B cell (primary cell): ENCODE data around the gene VWA7. TPM values are rescaled to one million over a fixed set of nuclear protein-coding genes. Genes with fewer than 3 reads are reported as not detected.

Source experiments
- ATAC-seq: fragments of 200-7000 bp; cut with Tn5 transposase; one replicate; pipeline ENCODE4 v1.10.0; 2021; ENCODE audit warnings: low read depth, mild to moderate bottlenecking, moderate number of reproducible peaks, moderate library complexity
- CTCF ChIA-PET: fragments of 350-600 bp; sonication (Branson Sonifier 250); formaldehyde crosslinking; loops from one replicate; lab custom pipeline; 2021; ENCODE audit warnings: antibody characterized with exemption, inconsistent platforms; lab: Charles Lee
- POLR2A ChIA-PET: fragments of 350-600 bp; sonication (Branson Sonifier 250); formaldehyde crosslinking; loops from one replicate; lab custom pipeline; 2021; ENCODE audit warnings: antibody characterized with exemption; lab: Charles Lee
- DNase-seq: peaks from one replicate; pipeline ENCODE4 v3.0.0; 2013
- H2AFZ ChIP-seq: 2 replicates; pipeline ENCODE4 v1.6.1; 2012; ENCODE audit warnings: mild to moderate bottlenecking, low read depth, low read length; ENCODE audit not compliant: insufficient read depth, poor library complexity, severe bottlenecking
- H3K27ac ChIP-seq, 2 donors: 1 replicate in 1 of 2; 2 replicates in 1 of 2; pipeline ENCODE4 v1.5.1; 2012 to 2013; ENCODE audit warnings: low read length in 2 of 2, mild to moderate bottlenecking in 2 of 2, moderate library complexity in 1 of 2
- H3K27me3 ChIP-seq, 4 experiments: fragments of 200-600 bp in 1 of 4; sonication (generic) in 1 of 4; replicated peaks in 1 of 4; 1 replicate in 2 of 4; 2 replicates in 2 of 4; pipeline versions ENCODE4 v1.6.1 to v1.7.0; 2013 to 2016; ENCODE audit warnings: low read length in 3 of 4, mild to moderate bottlenecking in 2 of 4, mixed read lengths in 1 of 4, moderate library complexity in 1 of 4; ENCODE audit not compliant: insufficient read depth in 4 of 4, control insufficient read depth in 3 of 4; ENCODE audit errors: control extremely low read depth in 1 of 4
- H3K36me3 ChIP-seq, 2 experiments: replicated peaks in 1 of 2; 1 replicate in 1 of 2; 2 replicates in 1 of 2; pipeline versions ENCODE4 v1.6.1 to v1.7.1; 2013; ENCODE audit warnings: low read length in 1 of 2; ENCODE audit not compliant: insufficient read depth in 2 of 2, control insufficient read depth in 1 of 2; ENCODE audit errors: control extremely low read depth in 1 of 2, extremely low read depth in 1 of 2
- H3K4me1 ChIP-seq, 2 donors: fragments of 200-600 bp in 1 of 2; sonication (generic) in 1 of 2; 1 replicate in 1 of 2; 2 replicates in 1 of 2; pipeline versions ENCODE4 v1.5.1 to v1.6.1; 2013 to 2017; ENCODE audit warnings: low read length in 2 of 2; ENCODE audit not compliant: control insufficient read depth in 2 of 2, insufficient read depth in 2 of 2
- H3K4me2 ChIP-seq: replicated peaks from 2 replicates; pipeline ENCODE3; 2012; ENCODE audit warnings: mild to moderate bottlenecking, low read depth, low read length; ENCODE audit not compliant: poor library complexity, severe bottlenecking
- H3K4me3 ChIP-seq, 5 experiments: fragments of 200-600 bp in 1 of 5; sonication (generic) in 1 of 5; 1 replicate in 3 of 5; 2 replicates in 2 of 5; pipeline versions ENCODE4 v1.5.1 to v1.7.0; 2011 to 2016; ENCODE audit warnings: low read length in 4 of 5, mild to moderate bottlenecking in 4 of 5, low read depth in 2 of 5, control low read depth in 1 of 5, moderate library complexity in 1 of 5; ENCODE audit not compliant: insufficient read depth in 1 of 5; ENCODE audit errors: control extremely low read depth in 1 of 5, extremely low read depth in 1 of 5
- H3K79me2 ChIP-seq: fragments of 200-600 bp; sonication (generic); one replicate; pipeline ENCODE4 v1.6.0; 2016; ENCODE audit warnings: low read length; ENCODE audit not compliant: control insufficient read depth, insufficient read depth
- H3K9ac ChIP-seq: fragments of 200-600 bp; sonication (generic); 2 replicates; pipeline ENCODE4 v1.6.1; 2017; ENCODE audit warnings: mild to moderate bottlenecking, low read length, moderate library complexity
- H3K9me3 ChIP-seq, 3 donors: one replicate each; pipeline versions ENCODE4 v1.6.1 to v1.7.1; 2013; ENCODE audit warnings: low read length in 2 of 3; ENCODE audit not compliant: control insufficient read depth in 2 of 3, insufficient read depth in 1 of 3; ENCODE audit errors: control extremely low read depth in 1 of 3
- H4K20me1 ChIP-seq: 2 replicates; pipeline ENCODE4 v1.6.0; 2012; ENCODE audit warnings: mild to moderate bottlenecking, low read length; ENCODE audit not compliant: insufficient read depth, control insufficient read depth, poor library complexity, severe bottlenecking
- H3K27ac Mint-ChIP-seq: one replicate; pipeline ENCODE4 v1.8.0; 2021; ENCODE audit warnings: mixed read lengths
- H3K27me3 Mint-ChIP-seq: one replicate; pipeline ENCODE4 v1.8.0; 2021; ENCODE audit warnings: mixed read lengths
- H3K4me1 Mint-ChIP-seq: one replicate; pipeline ENCODE4 v1.8.0; 2021; ENCODE audit warnings: mixed read lengths
- H3K4me3 Mint-ChIP-seq: one replicate; pipeline ENCODE4 v1.8.0; 2021; ENCODE audit warnings: mixed read lengths
- H3K9me3 Mint-ChIP-seq: one replicate; pipeline ENCODE4 v1.8.0; 2022; ENCODE audit warnings: mixed read lengths; ENCODE audit not compliant: insufficient read depth
- EZH2 ChIP-seq: IDR thresholded peaks from 2 replicates; pipeline ENCODE4 v1.6.1; 2012; ENCODE audit warnings: borderline replicate concordance, low read depth, mild to moderate bottlenecking, moderate library complexity, low read length; ENCODE audit not compliant: insufficient read depth, poor library complexity, severe bottlenecking
- WGBS: methylation state at CpG from one replicate; pipeline ENCODE4 v1.1.5; 2013; ENCODE audit warnings: missing lambda C conversion rate; ENCODE audit not compliant: insufficient coverage; 5-methylcytosine and 5-hydroxymethylcytosine counted together
- intact Hi-C: fragments of 100-400 bp; cut with micrococcal nuclease; formaldehyde crosslinking; loops from one replicate; pipeline ENCODE4 v1.10.0; 2022
- polyA plus RNA-seq: library from polyadenylated mRNA; depleted of rRNA; stranded (reverse); fragments of >200 nt; gene quantifications from 2 replicates; pipeline ENCODE4 v1.2.3, GENCODE V29; 2012
- total RNA-seq, 2 donors: library from RNA; stranded (reverse); fragments of 120-200 nt in 1 of 2; gene quantifications; 1 replicate in 1 of 2; 2 replicates in 1 of 2; pipeline versions ENCODE4 v1.2.3 to v1.2.4, GENCODE V29; 2013 to 2022
- TF ChIP-seq, protein P1 (sequence below): fragments of 200-600 bp; IDR thresholded peaks from one replicate; pipeline ENCODE4 v1.8.0; 2022; ENCODE audit warnings: antibody characterized with exemption, mild to moderate bottlenecking

Gene VWA7
- total and polyA plus RNA-seq, 2 donors (not counting 1 experiment from before 2014, with no cell fraction given) = 5.2 to 6.0 TPM

GRCh38 chr6:31736768-31737314 is 40.3 kb downstream of the VWA7 start:
- H3K9ac ChIP-seq = peak overlapping the region; percentile 91
- peak overlapping the region; percentile 63 for H2AFZ ChIP-seq
- ChIA-PET POLR2A (interaction anchor here (0.8 to 3.1 kb wide), 6 partner anchors 9 to 91 kb away, joined by 4 to 16 read pairs (median 5); partner anchors contain the start of genes ABHD16A, BAG6, CSNK2B and HSPA1B), CTCF (interaction anchor here (0.6 to 7.8 kb wide), 8 partner anchors 8 to 127 kb away, joined by 3 to 90 read pairs (median 22); partner anchors contain the start of genes DDAH2, LSM2 and NEU1)
- H3K4me3 ChIP-seq = peak overlapping the region; percentile 73 to 99 (median 87)
- peaks cover 2 to 25% of the 10 kb centered on the region in 2 experiments for H3K36me3 ChIP-seq
- ATAC-seq (no peak), DNase-seq (peak; percentile 36)
- H3K27ac ChIP-seq = peak overlapping the region; percentile 81 to 96
- 8% methylated on average over 7 of the region's 10 CpGs for WGBS
- H3K4me2 ChIP-seq = peak overlapping the region; percentile 82
- H3K9me3 Mint-ChIP-seq = no peaks in the 10 kb centered on the region
- no peaks in the 10 kb centered on the region for H3K27me3 ChIP-seq
- no peaks in the 10 kb centered on the region for H3K27me3 Mint-ChIP-seq
- H3K27ac Mint-ChIP-seq = peak overlapping the region; percentile 91
- peaks cover 80% of the 10 kb centered on the region for H3K4me1 Mint-ChIP-seq
- TF ChIP-seq, protein P1, sequence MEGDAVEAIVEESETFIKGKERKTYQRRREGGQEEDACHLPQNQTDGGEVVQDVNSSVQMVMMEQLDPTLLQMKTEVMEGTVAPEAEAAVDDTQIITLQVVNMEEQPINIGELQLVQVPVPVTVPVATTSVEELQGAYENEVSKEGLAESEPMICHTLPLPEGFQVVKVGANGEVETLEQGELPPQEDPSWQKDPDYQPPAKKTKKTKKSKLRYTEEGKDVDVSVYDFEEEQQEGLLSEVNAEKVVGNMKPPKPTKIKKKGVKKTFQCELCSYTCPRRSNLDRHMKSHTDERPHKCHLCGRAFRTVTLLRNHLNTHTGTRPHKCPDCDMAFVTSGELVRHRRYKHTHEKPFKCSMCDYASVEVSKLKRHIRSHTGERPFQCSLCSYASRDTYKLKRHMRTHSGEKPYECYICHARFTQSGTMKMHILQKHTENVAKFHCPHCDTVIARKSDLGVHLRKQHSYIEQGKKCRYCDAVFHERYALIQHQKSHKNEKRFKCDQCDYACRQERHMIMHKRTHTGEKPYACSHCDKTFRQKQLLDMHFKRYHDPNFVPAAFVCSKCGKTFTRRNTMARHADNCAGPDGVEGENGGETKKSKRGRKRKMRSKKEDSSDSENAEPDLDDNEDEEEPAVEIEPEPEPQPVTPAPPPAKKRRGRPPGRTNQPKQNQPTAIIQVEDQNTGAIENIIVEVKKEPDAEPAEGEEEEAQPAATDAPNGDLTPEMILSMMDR = no peak
- no peak for TF ChIP-seq EZH2
- H3K79me2 ChIP-seq = peaks cover 57% of the 10 kb centered on the region
- peak overlapping the region; percentile 100 for H3K4me3 Mint-ChIP-seq
- intact Hi-C loops = loop anchor here (5.0 to 10.0 kb wide), 5 partner anchors 70 to 458 kb away; partner anchors contain the start of genes CSNK2B, DDX39B, DXO and EHMT2
- no peaks in the 10 kb centered on the region for H3K9me3 ChIP-seq
- H3K4me1 ChIP-seq = peaks cover 53 to 57% of the 10 kb centered on the region in 2 donors
- H4K20me1 ChIP-seq = peaks cover 7% of the 10 kb centered on the region
